Epithelial cell of prostate (primary cell): ENCODE measurements around the gene ATP2B2.

Experiments
- DNase-seq: peaks from one replicate; pipeline ENCODE4 v3.0.0-alpha.2; 2011; ENCODE audit warnings: low read depth, low spot score
- H3K27ac ChIP-seq: fragments of 450-650 bp; 2 replicates; pipeline ENCODE4 v1.5.1; 2017; ENCODE audit warnings: mild to moderate bottlenecking

Gene ATP2B2

GRCh38 chr3:10531031-10531430 lies 25.6 kb upstream of the ATP2B2 start:
- no peak for DNase-seq
- H3K27ac ChIP-seq = no peak overlapping the region

DNA sequence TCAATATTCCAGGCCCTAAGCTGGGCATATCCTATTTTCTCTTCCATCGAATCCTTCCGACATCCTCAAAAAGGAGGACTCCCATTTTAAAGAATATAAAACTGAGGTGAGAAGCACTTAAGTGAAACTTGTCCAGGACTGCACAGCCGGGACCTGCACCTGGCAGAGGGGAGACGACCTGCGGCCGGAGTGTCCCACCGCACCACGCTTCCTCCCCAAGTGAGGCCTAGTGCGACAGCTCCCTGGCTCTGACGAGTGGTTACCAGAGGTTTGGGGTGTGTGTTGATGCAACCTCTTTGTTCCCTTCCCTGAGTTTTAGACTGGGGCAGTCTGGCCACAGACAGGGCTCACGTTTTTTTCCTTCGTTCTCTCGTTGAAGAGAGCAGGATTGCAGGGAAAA lies 24.9 kb upstream of the ATP2B2 start:
- no peak overlapping the region for H3K27ac ChIP-seq
- DNase-seq = no peak

GRCh38 chr3:10529809-10530208 lies 24.4 kb upstream of the ATP2B2 start:
- no peak for DNase-seq
- no peak overlapping the region for H3K27ac ChIP-seq

DNA sequence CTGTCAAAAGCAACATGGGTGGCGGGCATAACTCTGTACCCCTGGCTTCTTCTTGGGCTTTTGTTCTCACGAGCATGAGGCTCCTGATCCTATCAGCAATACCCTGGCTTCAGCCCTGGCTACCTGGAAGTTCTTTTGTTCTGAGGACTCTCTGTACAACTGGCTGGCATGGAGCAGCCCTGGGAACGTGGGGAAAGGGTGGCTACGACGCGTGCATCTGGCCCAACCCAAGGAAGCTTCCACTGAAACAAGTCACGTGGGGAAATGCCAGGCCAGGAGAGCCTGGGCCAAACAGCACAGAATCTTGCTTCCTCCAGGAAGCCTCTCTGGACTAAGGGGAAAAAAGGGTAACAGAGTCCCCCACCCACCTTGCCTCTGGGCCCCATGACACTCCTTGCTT lies 22.7 kb upstream of the ATP2B2 start:
- H3K27ac ChIP-seq = no peak overlapping the region
- DNase-seq = no peak

DNA sequence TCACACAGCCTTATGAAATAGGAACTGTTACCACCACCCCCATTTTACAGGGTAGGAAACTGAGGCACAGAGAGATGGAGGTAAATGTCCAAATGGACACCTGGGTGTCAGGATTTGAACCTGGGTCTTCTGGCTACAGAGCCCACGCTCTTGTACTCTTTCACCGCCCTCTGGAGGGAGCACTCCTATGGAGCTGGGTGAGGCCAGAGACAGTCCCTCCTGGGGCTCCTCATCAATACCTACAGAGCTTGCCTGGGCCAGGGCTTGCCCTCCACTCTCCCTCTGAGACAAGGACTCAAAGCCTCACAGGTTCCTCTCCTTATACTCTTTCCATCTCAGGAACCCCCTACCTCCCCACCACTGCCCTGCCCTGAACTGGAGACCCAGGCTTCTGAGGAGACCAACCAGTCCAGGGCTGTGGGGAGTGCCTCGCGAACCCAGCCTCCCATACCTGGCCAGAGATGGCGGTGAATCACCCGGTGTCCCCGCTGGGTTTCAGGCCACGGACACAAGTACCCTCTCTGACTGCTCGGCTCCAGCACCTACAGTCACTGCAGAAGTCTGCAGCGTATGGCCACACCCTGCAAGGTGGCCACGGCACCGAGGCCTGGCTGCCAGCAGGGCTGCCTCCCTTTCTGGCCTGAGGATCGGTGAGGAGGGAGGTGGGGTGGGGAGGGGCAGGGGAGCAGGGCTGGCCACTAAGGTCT lies 22.1 kb upstream of the ATP2B2 start:
- no peak for DNase-seq
- H3K27ac ChIP-seq = no peak overlapping the region

DNA sequence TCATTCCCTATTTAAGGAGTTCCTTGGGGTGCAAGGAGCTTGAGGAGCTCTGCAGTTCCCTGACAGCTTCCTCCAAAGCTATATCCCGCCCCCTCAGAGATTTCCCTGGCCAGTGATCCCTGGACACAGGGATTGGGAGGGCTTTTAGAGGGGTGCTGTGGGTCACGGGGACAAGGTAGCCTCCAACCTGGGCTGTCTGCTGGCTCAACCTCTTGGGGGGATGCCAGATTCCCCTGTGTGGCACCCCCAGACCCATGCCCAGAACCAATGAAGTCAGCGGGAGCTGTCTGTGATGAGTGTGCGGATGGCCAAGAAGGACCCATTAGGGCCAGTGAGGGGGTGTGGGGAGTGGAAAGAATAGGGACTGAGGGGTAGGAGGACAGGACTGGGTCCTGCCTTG lies 21.0 kb upstream of the ATP2B2 start:
- no peak overlapping the region for H3K27ac ChIP-seq

GRCh38 chr3:10524799-10525301 lies 19.5 kb upstream of the ATP2B2 start:
- no peak overlapping the region for H3K27ac ChIP-seq
- DNase-seq = no peak

More for the DNA sequence above, 21.0 kb upstream of the ATP2B2 start:
- DNase-seq = no peak

GRCh38 chr3:10524270-10524669 lies 18.9 kb upstream of the ATP2B2 start:
- no peak for DNase-seq
- no peak overlapping the region for H3K27ac ChIP-seq

DNA sequence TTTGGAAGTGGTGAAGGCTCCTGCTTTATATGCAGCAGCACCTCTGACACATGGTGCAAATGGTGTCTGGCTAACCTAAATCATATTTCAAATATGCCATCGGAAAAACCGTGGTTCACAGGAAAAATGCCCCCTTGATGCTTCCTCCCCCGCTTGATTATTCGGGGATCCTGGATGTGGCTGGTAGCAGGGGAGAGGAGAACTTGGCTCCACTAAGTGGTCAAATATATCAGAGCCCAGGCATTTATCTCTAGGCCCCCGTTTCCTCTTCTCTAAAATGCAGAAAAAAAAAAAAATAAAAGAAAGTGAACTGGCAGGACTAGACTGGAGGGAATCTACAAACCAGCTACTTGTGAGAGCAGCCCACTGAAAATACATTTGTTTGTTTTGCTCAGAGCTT lies 18.2 kb upstream of the ATP2B2 start:
- no peak for DNase-seq
- H3K27ac ChIP-seq = no peak overlapping the region

- DNase-seq = no peak
- H3K27ac ChIP-seq = no peak overlapping the region
Measured at GRCh38 chr3:10522646-10523303, 17.4 kb upstream of the ATP2B2 start.

GRCh38 chr3:10521772-10522441 lies 16.5 kb upstream of the ATP2B2 start:
- no peak overlapping the region for H3K27ac ChIP-seq
- no peak for DNase-seq

GRCh38 chr3:10520072-10520471 lies 14.7 kb upstream of the ATP2B2 start:
- DNase-seq = no peak

GRCh38 chr3:10519236-10519635 lies 13.8 kb upstream of the ATP2B2 start:
- no peak overlapping the region for H3K27ac ChIP-seq
- DNase-seq = no peak

More at GRCh38 chr3:10520072-10520471, 14.7 kb upstream of the ATP2B2 start:
- no peak overlapping the region for H3K27ac ChIP-seq

- no peak overlapping the region for H3K27ac ChIP-seq
- no peak for DNase-seq
Measured at GRCh38 chr3:10518506-10519150, 13.2 kb upstream of the ATP2B2 start.

DNA sequence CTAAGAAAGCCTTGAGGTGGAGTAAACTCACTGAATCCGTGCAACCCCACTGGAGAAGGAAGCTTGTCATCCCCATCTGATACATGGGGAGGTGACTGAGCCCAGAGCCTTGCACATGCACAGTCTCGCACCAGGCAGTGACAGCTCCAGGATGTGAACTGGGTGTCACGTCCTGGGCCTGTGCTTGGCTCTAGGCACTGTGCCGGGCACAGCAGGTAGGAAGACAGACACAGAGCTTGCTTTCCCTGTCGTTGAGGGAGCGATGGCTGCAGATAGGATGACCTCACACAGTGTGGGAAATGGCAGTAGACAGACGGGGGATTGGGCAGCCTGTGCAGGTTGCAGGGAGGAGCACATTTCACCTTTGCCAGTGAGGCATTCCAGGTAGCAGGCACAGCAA lies 12.2 kb upstream of the ATP2B2 start:
- no peak overlapping the region for H3K27ac ChIP-seq
- no peak for DNase-seq

DNA sequence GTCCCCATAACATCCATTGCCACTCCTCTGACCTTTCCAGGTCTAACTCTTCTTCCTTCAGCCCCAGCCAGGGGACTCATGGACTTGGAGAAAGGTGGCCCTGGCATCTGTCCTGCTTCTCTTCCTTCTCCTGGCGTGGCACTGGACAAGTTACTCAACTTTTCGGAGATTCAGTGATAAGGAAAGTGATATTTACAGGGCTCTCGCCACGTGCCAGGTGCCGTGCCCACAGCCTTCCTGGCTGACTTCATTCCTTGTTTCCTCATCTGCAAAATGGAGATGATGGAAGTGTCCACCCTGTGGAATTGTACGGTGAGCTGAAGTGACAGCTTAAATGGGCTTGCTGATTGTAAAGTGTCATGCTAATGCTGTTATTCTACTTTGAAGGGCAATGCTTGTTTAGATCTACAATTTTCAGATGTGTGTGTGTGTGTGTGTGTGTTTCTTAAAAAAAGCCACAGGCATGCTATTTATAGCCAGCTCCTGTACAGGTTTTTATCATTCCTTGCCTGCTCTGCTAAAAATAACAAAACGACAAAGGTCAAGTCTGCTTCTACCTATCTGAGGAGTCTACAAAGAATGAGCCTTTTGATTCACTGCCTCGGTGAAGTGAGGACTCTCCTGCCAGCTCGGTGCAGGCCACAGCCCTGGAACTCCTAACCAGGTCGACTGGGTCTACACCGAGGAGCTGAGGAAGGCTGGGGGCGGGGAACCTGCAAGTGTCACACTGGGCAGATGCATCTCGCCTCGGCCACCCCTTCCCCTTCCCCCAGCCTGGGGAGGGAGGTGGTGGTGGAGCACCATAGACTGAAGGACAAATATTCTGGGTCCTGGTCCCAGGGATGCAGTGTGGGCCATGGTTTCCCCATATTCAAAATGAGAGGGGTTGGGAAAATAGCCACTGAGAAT lies 11.4 kb upstream of the ATP2B2 start:
- no peak for DNase-seq
- H3K27ac ChIP-seq = no peak overlapping the region

- H3K27ac ChIP-seq = no peak overlapping the region
- DNase-seq = no peak
Measured at GRCh38 chr3:10515884-10516495, 10.6 kb upstream of the ATP2B2 start.

DNA sequence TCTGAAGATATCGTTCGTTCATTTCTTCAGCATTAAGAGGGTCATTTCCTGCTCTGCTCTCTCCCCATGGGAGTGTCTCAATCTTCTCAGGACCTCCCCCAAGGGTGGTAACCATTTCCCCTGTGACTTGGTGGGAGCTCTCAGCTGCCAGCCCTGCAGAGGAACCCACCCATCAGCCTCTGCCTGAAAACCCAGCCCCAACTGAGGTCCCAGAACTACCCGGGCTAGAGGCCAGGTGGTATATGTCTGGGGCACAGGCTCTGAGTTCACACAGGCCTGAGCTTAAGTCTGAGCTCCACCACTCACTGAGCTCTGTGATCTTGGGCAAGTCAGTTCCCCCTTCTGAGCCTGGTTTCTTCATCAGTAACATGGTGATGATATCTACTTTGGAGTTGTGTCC lies 10.0 kb upstream of the ATP2B2 start:
- DNase-seq = no peak
- no peak overlapping the region for H3K27ac ChIP-seq

GRCh38 chr3:10514407-10515069 lies 9.2 kb upstream of the ATP2B2 start:
- DNase-seq = no peak
- H3K27ac ChIP-seq = no peak overlapping the region
